K562 (cell line): ENCODE results near the gene ELFN2. TPM values are rescaled to one million over a fixed set of nuclear protein-coding genes. Genes with fewer than 3 reads are reported as not detected.

Source experiments
- ATAC-seq: fragments of 200-7000 bp; cut with Tn5 transposase; 3 replicates; pipeline ENCODE4 v1.9.1; 2020; ENCODE audit warnings: moderate library complexity
- BruUV-seq: library from RNA; stranded (reverse); fragments of 400-500 nt; replicated peaks from 2 replicates; lab custom pipeline; 2021; lab: Mats Ljungman, UMichigan
- CTCF ChIA-PET: fragments of 300-600 bp; formaldehyde crosslinking; extraction: SDS; loops from one replicate; lab custom pipeline; 2021; ENCODE audit warnings: low intra/inter-chr PET ratio; lab: Yijun Ruan, JAX
- POLR2A ChIA-PET: fragments of 300-600, 350-650 bp; sonication (Branson Sonifier 250); formaldehyde crosslinking; extraction: SDS; loops from one replicate; lab custom pipeline; 2021; ENCODE audit warnings: antibody characterized with exemption, inconsistent platforms; lab: Yijun Ruan, JAX
- DNase-seq, 4 experiments: peaks; one replicate each; pipeline versions ENCODE4 v3.0.0 to v3.0.0-alpha.2; 2011 to 2018; ENCODE audit warnings: low spot score in 3 of 4, mixed read lengths in 3 of 4; ENCODE audit errors: extremely low read depth in 1 of 4
- FAIRE-seq: peaks from 2 replicates; lab custom pipeline; 2011; peaks lifted over from hg19 to GRCh38; lab: Jason Lieb, UNC
- H2AFZ ChIP-seq: 2 replicates; pipeline ENCODE4 v1.6.0; 2011; ENCODE audit warnings: low read depth, low read length, control low read depth, inconsistent platforms
- H3K27ac ChIP-seq: fragments of 200-600 bp; 3 replicates; pipeline ENCODE4 v1.8.0; 2011; ENCODE audit warnings: low read depth, mild to moderate bottlenecking, control low read depth, inconsistent platforms, low read length, moderate library complexity, mixed read lengths; ENCODE audit errors: extremely low read depth
- H3K27me3 ChIP-seq, 2 experiments: fragments of 300-600 bp in 1 of 2; 2 replicates in 1 of 2; 3 replicates in 1 of 2; pipeline versions ENCODE4 v1.6.0 to v1.8.0; 2011; ENCODE audit warnings: inconsistent platforms in 2 of 2, low read length in 2 of 2, mild to moderate bottlenecking in 1 of 2, mixed read lengths in 1 of 2, moderate library complexity in 1 of 2; ENCODE audit not compliant: control insufficient read depth in 2 of 2, insufficient read depth in 2 of 2
- H3K36me3 ChIP-seq: fragments of 300-600 bp; 3 replicates; pipeline ENCODE4 v1.8.0; 2011; ENCODE audit warnings: mild to moderate bottlenecking, low read length, inconsistent platforms; ENCODE audit not compliant: control insufficient read depth, insufficient read depth
- H3K4me1 ChIP-seq, 2 experiments: fragments of 200-600 bp in 1 of 2; replicated peaks in 1 of 2; 2 replicates in 1 of 2; 3 replicates in 1 of 2; pipeline versions ENCODE4 v1.5.1 to v1.8.0; 2011; ENCODE audit warnings: inconsistent platforms in 2 of 2, low read length in 2 of 2, mild to moderate bottlenecking in 1 of 2, mixed read lengths in 1 of 2, moderate library complexity in 1 of 2; ENCODE audit not compliant: control insufficient read depth in 2 of 2, insufficient read depth in 2 of 2
- H3K4me2 ChIP-seq: 2 replicates; pipeline ENCODE4 v1.6.1; 2011; ENCODE audit warnings: low read length, control low read depth, inconsistent platforms, mixed read lengths; ENCODE audit not compliant: insufficient read depth
- H3K4me3 ChIP-seq: fragments of 200-600 bp; sonication (generic), shearing (Covaris generic); 2 replicates; pipeline ENCODE4 v1.5.1; 2016; ENCODE audit warnings: control low read depth, inconsistent platforms
- H3K79me2 ChIP-seq: fragments of 200-600 bp; 3 replicates; pipeline ENCODE4 v1.8.0; 2011; ENCODE audit warnings: low read length, inconsistent platforms; ENCODE audit not compliant: control insufficient read depth, insufficient read depth
- H3K9ac ChIP-seq, 2 experiments: 2 replicates each; pipeline versions ENCODE4 v1.6.0 to v1.6.1; 2011; ENCODE audit warnings: low read depth in 2 of 2, low read length in 2 of 2, control low read depth in 1 of 2, inconsistent platforms in 1 of 2, mild to moderate bottlenecking in 1 of 2, mixed read lengths in 1 of 2; ENCODE audit not compliant: insufficient read depth in 1 of 2
- H3K9me1 ChIP-seq: one replicate; pipeline ENCODE4 v1.6.0; 2011; ENCODE audit warnings: inconsistent platforms, mild to moderate bottlenecking, low read length, moderate library complexity; ENCODE audit not compliant: control insufficient read depth, insufficient read depth
- H3K9me3 ChIP-seq: replicated peaks from 2 replicates; pipeline ENCODE4 v1.5.1; 2011; ENCODE audit warnings: low read depth, low read length, inconsistent platforms; ENCODE audit not compliant: control insufficient read depth, insufficient read depth
- H4K20me1 ChIP-seq: replicated peaks from 2 replicates; pipeline ENCODE4 v1.6.1; 2011; ENCODE audit warnings: low read length, inconsistent platforms, mixed read lengths; ENCODE audit not compliant: control insufficient read depth, insufficient read depth
- BRD9 ChIP-seq: fragments of 450-650 bp; IDR thresholded peaks from 2 replicates; pipeline ENCODE4 v1.6.1; 2018; ENCODE audit warnings: low read depth; ENCODE audit not compliant: partially characterized antibody
- CEBPG ChIP-seq, 3 experiments: fragments of 200-800 bp in 1 of 3; sonication (Bioruptor generic) in 1 of 3; sonication (generic) in 1 of 3; formaldehyde crosslinking in 1 of 3; IDR thresholded peaks in 2 of 3; conservative IDR thresholded peaks in 1 of 3; 2 replicates each; pipeline versions ENCODE4 v1.6.1 to v1.8.0; 2016 to 2022; ENCODE audit warnings: missing compliant biosample characterization in 2 of 3, missing genetic modification characterization in 2 of 3, mild to moderate bottlenecking in 1 of 3, missing genetic modification reagents in 1 of 3
- CLOCK ChIP-seq: fragments of 250-450 bp; sonication (Bioruptor Pico); IDR thresholded peaks from 2 replicates; pipeline ENCODE4 v1.4.0; 2020; ENCODE audit warnings: mild to moderate bottlenecking, moderate library complexity, borderline replicate concordance
- ETV6 ChIP-seq, 3 experiments: fragments of 150-350 bp in 1 of 3; sonication (generic) in 1 of 3; formaldehyde crosslinking in 1 of 3; IDR thresholded peaks; 2 replicates each; pipeline versions ENCODE4 v1.6.1 to v1.8.0; 2014 to 2022; ENCODE audit warnings: borderline replicate concordance in 2 of 3, low read depth in 2 of 3, antibody characterized with exemption in 1 of 3, low read length in 1 of 3, mild to moderate bottlenecking in 1 of 3, missing genetic modification reagents in 1 of 3
- HNRNPL ChIP-seq: fragments of 200-400 bp; formaldehyde crosslinking; IDR thresholded peaks from 2 replicates; pipeline ENCODE4 v1.6.1; 2017; ENCODE audit warnings: low read depth, mild to moderate bottlenecking, low read length
- NCOA1 ChIP-seq: fragments of 450-650 bp; IDR thresholded peaks from 2 replicates; pipeline ENCODE4 v1.6.1; 2016; ENCODE audit warnings: low read depth
- POLR2H ChIP-seq: IDR thresholded peaks from 2 replicates; pipeline ENCODE4 v1.6.1; 2016; ENCODE audit warnings: missing genetic modification characterization, low read depth, mild to moderate bottlenecking, control low read depth, missing compliant biosample characterization, moderate library complexity
- PPARD ChIP-seq: fragments of 250-450 bp; sonication (Bioruptor Pico); IDR thresholded peaks from 2 replicates; pipeline ENCODE4 v1.8.0; 2022; ENCODE audit warnings: inconsistent platforms, mild to moderate bottlenecking, moderate library complexity
- TGIF2 ChIP-seq: sonication (generic); formaldehyde crosslinking; IDR thresholded peaks from 2 replicates; pipeline ENCODE4 v1.8.1; 2022; ENCODE audit warnings: mild to moderate bottlenecking, missing genetic modification reagents, moderate library complexity
- ZNF175 ChIP-seq: fragments of 200-800 bp; sonication (Bioruptor generic); IDR thresholded peaks from 2 replicates; pipeline ENCODE4 v1.6.1; 2016; ENCODE audit warnings: low read depth, mild to moderate bottlenecking, missing genetic modification characterization, missing compliant biosample characterization
- ZNF586 ChIP-seq: fragments of 450-650 bp; formaldehyde crosslinking; conservative IDR thresholded peaks from 2 replicates; pipeline ENCODE4 v1.4.0; 2020; ENCODE audit warnings: mild to moderate bottlenecking, moderate library complexity
- ZNF778 ChIP-seq: fragments of 450-650 bp; formaldehyde crosslinking; IDR thresholded peaks from 2 replicates; pipeline ENCODE4 v1.4.0; 2020; ENCODE audit warnings: mild to moderate bottlenecking, moderate library complexity
- WGBS: fragments of 100-300 bp; shearing (Covaris generic); methylation state at CpG from one replicate; pipeline ENCODE4 v1.1.6; 2016; ENCODE audit warnings: low coverage, mixed read lengths; ENCODE audit not compliant: insufficient coverage; ENCODE audit errors: missing lambda C conversion rate; 5-methylcytosine and 5-hydroxymethylcytosine counted together
- in situ Hi-C: fragments of 300-500 bp; cut with MboI; formaldehyde crosslinking; loops from 4 replicates; pipeline ENCODE4 v1.15.0; 2018; ENCODE audit warnings: inconsistent platforms, mixed read lengths
- intact Hi-C: fragments of 100-400 bp; cut with micrococcal nuclease; formaldehyde crosslinking; loops from 2 replicates; pipeline ENCODE4 v1.14.2; 2022
- polyA plus RNA-seq, 8 experiments: library from polyadenylated mRNA; depleted of rRNA in 4 of 8; stranded (reverse) in 5 of 8; unstranded in 3 of 8; fragments of >200 nt; fragmentation: Nextera tagmentation in 2 of 8; fragmentation: Illumina TruSeq in 1 of 8; extraction: Ambion mirVana in 2 of 8; extraction: Trizol in 1 of 8; gene quantifications; 2 replicates each; pipeline versions ENCODE4 v1.2.1 to v1.2.3, GENCODE V29; 2011 to 2014; ENCODE audit warnings: inconsistent platforms in 1 of 8, missing spikeins in 1 of 8
- total RNA-seq, 7 experiments: library from RNA; depleted of rRNA in 6 of 7; stranded (reverse); fragments of >200 nt in 6 of 7; fragmentation: Illumina TruSeq in 2 of 7; extraction: Trizol in 2 of 7; gene quantifications; 2 replicates each; pipeline versions ENCODE4 v1.2.1 to v1.2.3, GENCODE V29; 2011 to 2021; ENCODE audit warnings: low replicate concordance in 1 of 7
- TF ChIP-seq, protein P1 (sequence below): sonication (generic); formaldehyde crosslinking; IDR thresholded peaks from 2 replicates; pipeline ENCODE4 v1.8.1; 2022; ENCODE audit warnings: missing genetic modification reagents
- TF ChIP-seq, protein P2 (sequence below): fragments of 200-400 bp; formaldehyde crosslinking; IDR thresholded peaks from 2 replicates; pipeline ENCODE4 v1.6.1; 2017; ENCODE audit warnings: mild to moderate bottlenecking, low read depth, low read length, moderate library complexity

Gene ELFN2
- total and polyA plus RNA-seq, 9 of the 15 experiments (the other 6 are each of a cell fraction or from before 2014, with no cell fraction given) = not detected

GRCh38 chr22:37354670-37355069 is 72.6 kb downstream of the ELFN2 start (continued):
- TF ChIP-seq ETV6 (IDR thresholded peaks at IDR 0.05; ENCODE audit: borderline replicate concordance in 1 of 2, low read depth in 2 of 2, low read length in 1 of 2) = no peak
- no peak for TF ChIP-seq ETV6 (CRISPR knock-in tag; IDR thresholded peaks at IDR 0.05; ENCODE audit: borderline replicate concordance)
- no peak for TF ChIP-seq ZNF778 (CRISPR knock-in tag)
- TF ChIP-seq ZNF586 (CRISPR knock-in tag) = no peak

GRCh38 chr22:37354261-37354660 is 73.0 kb downstream of the ELFN2 start:
- Histone ChIP-seq H3K9me1 (no peaks in the 10 kb centered on the region), H3K79me2 (no peaks in the 10 kb centered on the region), H3K4me3 (no peak overlapping the region), H3K27ac (no peak overlapping the region), H3K4me1 (no peaks in the 10 kb centered on the region; a peak in 1 of 5 replicates), H3K36me3 (no peaks in the 10 kb centered on the region), H3K9ac (no peak overlapping the region), H2AFZ (no peak overlapping the region), H4K20me1 (0 out of 2 replicates have a peak, but pooled peaks cover 5% of the 10 kb centered on the region), H3K9me3 (no peaks in the 10 kb centered on the region), H3K4me2 (no peak overlapping the region), H3K27me3 (peaks cover 12 to 83% of the 10 kb centered on the region in 2 experiments; a peak in 4 of 5 replicates)
- ATAC-seq = no peak
- BruUV-seq = no TSS peak
- in situ Hi-C loops (no loop called here), intact Hi-C loops (no loop called here)
- POLR2A ChIA-PET = no interaction called here
- 0% methylated on average over 4 of the region's 4 CpGs for WGBS
- CTCF ChIA-PET = no interaction called here
- no peak for FAIRE-seq
- DNase-seq = no peak
- no peak for TF ChIP-seq CEBPG (CRISPR knock-in tag; IDR thresholded peaks at IDR 0.05)
- TF ChIP-seq CEBPG (tag; conservative IDR thresholded peaks at IDR 0.05 in 1 of 2, IDR thresholded peaks at IDR 0.05 in 1 of 2) = no peak
- TF ChIP-seq CLOCK (CRISPR knock-in tag) = no peak
- no peak for TF ChIP-seq TGIF2 (CRISPR knock-in tag)
- TF ChIP-seq, protein P1, sequence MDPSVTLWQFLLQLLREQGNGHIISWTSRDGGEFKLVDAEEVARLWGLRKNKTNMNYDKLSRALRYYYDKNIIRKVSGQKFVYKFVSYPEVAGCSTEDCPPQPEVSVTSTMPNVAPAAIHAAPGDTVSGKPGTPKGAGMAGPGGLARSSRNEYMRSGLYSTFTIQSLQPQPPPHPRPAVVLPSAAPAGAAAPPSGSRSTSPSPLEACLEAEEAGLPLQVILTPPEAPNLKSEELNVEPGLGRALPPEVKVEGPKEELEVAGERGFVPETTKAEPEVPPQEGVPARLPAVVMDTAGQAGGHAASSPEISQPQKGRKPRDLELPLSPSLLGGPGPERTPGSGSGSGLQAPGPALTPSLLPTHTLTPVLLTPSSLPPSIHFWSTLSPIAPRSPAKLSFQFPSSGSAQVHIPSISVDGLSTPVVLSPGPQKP = no peak
- no peak for TF ChIP-seq NCOA1
- no peak for TF ChIP-seq POLR2H (tag)
- TF ChIP-seq HNRNPL = no peak
- no peak for TF ChIP-seq PPARD (CRISPR knock-in tag)
- no peak for TF ChIP-seq BRD9
- TF ChIP-seq ZNF175 (CRISPR knock-in tag) = no peak
- TF ChIP-seq, protein P2, sequence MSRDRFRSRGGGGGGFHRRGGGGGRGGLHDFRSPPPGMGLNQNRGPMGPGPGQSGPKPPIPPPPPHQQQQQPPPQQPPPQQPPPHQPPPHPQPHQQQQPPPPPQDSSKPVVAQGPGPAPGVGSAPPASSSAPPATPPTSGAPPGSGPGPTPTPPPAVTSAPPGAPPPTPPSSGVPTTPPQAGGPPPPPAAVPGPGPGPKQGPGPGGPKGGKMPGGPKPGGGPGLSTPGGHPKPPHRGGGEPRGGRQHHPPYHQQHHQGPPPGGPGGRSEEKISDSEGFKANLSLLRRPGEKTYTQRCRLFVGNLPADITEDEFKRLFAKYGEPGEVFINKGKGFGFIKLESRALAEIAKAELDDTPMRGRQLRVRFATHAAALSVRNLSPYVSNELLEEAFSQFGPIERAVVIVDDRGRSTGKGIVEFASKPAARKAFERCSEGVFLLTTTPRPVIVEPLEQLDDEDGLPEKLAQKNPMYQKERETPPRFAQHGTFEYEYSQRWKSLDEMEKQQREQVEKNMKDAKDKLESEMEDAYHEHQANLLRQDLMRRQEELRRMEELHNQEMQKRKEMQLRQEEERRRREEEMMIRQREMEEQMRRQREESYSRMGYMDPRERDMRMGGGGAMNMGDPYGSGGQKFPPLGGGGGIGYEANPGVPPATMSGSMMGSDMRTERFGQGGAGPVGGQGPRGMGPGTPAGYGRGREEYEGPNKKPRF = no peak
